GM19351 (cell line): ENCODE data around the gene FFAR3.
"Not testable (repeated sequence)": the region's sequence is repeated elsewhere in the genome, so short reads cannot be mapped to it uniquely, and the experiment has no call there.

Source experiments
- ATAC-seq: cut with Tn5 transposase; IDR thresholded peaks from one replicate; pipeline ENCODE4 v1.9.1; 2021; ENCODE audit warnings: mild to moderate bottlenecking, moderate library complexity; ENCODE audit not compliant: unreplicated experiment

The FFAR3 gene

DNA sequence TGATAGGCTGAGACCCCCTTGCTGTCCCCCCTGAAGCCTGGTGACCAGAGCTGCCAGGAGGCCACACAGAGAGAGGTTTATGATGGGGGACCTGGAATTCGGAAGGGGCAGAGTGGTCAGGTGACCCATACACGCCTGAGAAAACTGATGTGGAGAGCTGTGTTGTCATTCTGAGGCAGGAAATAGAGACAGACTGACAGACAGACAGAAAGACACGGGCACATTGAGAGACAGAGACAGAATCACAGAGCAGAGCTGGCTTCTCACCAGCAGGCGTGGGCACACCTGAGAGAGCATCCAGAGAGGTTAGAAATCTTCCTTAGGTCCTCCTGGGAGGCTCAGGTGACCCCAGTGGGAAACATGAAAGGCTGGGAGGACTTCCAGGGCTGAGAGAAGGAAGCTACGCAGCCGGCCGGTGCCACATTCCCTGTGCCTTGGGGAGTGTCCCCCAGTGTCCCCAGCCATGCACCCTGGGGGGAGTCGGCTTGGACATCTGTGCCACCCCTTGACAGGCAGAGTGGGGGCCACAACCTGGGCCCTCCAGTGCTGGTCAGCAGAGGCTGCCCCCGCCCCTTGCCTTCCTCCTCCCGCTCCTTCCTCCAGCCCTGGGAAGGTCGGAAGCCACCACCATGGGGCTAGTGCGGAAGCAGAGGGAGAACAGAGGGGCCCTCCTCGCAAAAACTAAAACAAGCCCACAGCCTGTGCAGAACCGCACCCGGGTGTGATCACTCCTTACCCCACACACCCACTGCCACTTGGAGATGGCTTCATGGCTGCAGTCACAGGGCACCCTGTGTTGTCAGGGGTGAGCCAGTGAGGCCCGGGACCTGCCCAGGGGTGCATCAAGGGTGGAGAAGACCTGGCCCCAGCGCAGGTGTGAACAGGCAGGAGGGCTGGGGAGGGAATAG lies 8.4 kb upstream of the FFAR3 start:
- ATAC-seq = no peak

DNA sequence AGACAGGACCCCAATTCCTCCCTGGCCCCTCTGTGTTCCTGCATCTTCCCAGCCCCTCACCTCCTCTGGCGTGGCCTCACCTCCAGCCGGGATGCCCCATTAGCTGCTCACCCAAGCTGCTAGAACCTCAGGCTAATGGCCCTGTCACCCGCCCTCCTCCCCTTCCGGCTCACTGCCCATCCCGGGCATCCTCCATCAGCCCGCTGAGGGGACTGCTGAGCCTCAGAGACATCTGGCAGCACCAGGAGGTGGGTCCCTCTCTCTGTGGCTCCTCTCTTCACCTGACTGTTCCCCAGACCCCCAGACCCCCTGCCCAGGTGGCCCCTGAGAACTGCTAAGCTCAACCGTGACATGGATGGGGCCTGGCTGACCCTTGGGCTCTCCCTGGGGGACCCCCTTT lies 7.7 kb upstream of the FFAR3 start:
- ATAC-seq = no peak

DNA sequence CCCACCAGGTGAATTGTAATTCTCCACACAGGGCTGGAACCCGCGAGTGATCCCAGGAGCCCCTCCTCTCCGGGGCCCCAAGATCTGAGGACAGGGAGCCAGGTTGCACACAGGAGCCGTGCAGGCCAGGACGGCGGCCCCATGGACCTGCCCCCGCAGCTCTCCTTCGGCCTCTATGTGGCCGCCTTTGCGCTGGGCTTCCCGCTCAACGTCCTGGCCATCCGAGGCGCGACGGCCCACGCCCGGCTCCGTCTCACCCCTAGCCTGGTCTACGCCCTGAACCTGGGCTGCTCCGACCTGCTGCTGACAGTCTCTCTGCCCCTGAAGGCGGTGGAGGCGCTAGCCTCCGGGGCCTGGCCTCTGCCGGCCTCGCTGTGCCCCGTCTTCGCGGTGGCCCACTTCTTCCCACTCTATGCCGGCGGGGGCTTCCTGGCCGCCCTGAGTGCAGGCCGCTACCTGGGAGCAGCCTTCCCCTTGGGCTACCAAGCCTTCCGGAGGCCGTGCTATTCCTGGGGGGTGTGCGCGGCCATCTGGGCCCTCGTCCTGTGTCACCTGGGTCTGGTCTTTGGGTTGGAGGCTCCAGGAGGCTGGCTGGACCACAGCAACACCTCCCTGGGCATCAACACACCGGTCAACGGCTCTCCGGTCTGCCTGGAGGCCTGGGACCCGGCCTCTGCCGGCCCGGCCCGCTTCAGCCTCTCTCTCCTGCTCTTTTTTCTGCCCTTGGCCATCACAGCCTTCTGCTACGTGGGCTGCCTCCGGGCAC lies 6.7 kb upstream of the FFAR3 start:
- ATAC-seq = no peak

DNA sequence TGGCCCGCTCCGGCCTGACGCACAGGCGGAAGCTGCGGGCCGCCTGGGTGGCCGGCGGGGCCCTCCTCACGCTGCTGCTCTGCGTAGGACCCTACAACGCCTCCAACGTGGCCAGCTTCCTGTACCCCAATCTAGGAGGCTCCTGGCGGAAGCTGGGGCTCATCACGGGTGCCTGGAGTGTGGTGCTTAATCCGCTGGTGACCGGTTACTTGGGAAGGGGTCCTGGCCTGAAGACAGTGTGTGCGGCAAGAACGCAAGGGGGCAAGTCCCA lies 6.1 kb upstream of the FFAR3 start:
- ATAC-seq = no peak

DNA sequence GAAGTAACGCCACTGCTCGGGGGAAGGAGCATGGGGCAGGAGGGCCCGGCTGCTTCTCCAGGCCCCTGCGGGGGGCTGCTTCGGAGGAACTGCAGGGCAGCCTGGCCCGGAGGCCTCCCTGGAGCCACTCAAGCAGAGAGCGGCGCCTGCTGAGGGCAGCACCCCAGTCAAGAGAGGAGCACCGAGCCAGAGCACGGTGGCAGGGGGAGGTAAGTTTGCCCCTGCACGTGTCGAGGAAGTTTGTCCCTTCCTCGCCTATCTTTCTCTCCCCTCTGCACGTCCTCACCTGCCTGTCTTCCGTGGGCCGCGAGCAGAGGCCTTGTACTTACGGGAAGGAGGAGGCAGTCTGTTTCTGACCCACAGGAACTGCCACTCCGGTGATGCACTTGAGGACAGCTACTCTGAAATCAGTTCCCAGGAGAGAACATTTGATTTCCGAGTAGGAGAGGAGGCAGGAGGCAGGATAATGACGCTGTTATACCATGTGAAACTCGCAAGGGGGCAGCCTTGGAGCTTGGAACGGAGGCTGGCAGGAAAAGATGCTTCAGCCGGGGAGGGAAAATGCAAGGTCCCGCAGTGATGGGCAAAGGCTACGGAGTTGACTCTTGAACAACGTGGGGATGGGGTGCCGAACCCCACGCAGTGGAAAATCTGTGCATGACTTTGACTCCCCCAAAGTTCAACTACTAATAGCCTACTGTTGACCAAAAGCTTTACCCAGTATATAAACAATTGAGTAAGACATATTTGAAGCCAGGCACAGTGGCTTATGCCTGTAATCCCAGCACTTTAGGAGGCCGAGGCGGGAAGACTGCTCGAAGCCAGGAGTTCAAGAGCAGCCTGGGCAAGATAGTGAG lies 5.6 kb upstream of the FFAR3 start:
- ATAC-seq = no peak

DNA sequence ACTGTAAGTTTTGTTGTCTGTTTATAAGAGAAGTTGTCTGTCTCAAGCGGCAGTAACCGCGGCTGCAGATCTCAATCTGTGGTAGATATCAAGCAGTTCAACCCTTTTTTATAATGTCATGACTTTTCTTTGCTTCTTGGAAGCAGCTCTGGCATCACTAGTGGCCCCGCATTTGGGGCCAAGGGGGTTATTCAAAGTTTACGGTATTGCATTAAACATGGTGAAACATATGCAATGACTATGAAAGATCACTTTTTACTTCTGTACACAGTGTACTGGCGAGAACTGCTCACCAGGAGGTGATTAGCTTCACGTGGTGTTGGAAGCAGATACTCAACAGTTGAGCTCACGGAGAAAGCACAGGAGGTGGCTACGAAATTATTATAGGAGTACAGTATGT lies 4.6 kb upstream of the FFAR3 start:
- no peak for ATAC-seq

DNA sequence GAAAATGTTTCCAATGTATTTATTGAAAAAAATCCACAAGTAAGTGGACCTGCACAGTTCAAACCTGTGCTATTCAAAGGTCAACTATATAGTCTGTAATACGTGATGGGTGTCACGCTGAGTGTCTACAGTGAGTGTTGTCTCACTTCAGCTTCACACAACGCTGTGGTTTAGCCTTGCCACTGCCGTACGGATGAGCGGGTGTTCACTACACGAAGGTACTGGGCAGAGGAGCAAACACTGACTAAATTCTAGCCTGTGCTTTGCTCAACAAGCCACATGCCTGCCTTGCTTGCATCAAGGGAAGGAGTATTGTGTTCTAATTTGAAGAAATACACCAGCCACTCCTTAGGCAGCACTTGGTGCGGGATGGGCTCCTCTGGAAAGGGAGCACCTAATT lies 3.4 kb upstream of the FFAR3 start:
- no peak for ATAC-seq

DNA sequence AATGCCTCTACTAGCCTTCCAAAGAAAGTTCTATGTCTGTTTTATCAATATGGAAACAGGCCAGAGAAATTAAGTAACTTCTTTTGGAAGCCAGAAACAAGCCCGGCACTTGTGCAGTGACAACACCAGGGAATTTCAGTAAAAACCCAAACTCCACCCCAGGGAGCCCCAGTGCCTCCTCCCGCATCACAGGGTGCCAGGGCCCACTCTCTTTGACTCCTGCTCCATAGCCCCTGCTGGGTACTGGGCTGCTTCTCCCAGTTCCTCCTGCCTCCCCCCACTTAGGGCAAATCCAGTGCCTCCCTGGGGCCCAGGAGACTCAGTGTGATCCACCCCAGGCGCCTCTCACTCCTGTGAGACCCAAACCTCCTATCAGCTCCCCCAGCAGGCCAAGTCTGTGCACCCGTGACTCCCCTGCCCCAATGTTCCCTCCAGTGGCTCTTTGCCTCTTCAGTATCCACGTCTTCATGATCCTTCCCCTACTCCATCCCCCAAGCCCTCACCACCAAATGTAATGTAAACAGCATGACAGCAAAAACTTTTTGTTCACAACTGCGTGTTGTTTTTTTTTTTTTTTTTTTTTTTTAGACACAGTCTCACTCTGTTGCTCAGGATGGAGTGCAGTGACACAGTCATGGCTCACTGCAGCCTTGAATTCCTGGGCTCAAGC lies 2.3 kb upstream of the FFAR3 start:
- no peak for ATAC-seq

DNA sequence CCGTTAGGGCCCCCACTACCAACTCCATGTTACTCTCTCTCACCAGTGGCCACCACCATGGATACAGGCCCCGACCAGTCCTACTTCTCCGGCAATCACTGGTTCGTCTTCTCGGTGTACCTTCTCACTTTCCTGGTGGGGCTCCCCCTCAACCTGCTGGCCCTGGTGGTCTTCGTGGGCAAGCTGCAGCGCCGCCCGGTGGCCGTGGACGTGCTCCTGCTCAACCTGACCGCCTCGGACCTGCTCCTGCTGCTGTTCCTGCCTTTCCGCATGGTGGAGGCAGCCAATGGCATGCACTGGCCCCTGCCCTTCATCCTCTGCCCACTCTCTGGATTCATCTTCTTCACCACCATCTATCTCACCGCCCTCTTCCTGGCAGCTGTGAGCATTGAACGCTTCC lies 574 bp downstream of the FFAR3 start:
- not testable (repeated sequence) for ATAC-seq

DNA sequence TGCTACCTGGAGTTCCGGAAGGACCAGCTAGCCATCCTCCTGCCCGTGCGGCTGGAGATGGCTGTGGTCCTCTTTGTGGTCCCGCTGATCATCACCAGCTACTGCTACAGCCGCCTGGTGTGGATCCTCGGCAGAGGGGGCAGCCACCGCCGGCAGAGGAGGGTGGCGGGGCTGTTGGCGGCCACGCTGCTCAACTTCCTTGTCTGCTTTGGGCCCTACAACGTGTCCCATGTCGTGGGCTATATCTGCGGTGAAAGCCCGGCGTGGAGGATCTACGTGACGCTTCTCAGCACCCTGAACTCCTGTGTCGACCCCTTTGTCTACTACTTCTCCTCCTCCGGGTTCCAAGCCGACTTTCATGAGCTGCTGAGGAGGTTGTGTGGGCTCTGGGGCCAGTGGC lies 1.1 kb downstream of the FFAR3 start:
- not testable (repeated sequence) for ATAC-seq

DNA sequence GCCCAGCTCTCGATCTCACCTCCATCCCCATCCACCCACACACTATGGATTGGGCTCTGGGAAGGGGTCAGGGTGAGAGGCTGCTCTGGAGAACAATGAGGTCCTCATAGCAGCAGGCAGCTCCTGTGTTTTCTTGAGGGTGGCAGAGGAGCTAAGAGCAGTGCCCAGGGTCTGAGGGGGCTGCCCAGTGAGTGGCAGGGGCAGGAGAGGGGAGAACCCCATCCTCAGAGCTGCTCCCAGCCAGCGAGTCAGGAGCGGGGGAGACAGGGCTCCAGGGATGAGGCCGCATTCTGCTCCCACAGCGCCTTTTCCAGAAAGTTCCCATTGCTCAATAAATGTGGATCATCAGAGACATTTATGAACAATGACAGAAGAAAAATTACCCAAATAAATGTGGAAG lies 1.8 kb downstream of the FFAR3 start:
- ATAC-seq = not testable (repeated sequence)

DNA sequence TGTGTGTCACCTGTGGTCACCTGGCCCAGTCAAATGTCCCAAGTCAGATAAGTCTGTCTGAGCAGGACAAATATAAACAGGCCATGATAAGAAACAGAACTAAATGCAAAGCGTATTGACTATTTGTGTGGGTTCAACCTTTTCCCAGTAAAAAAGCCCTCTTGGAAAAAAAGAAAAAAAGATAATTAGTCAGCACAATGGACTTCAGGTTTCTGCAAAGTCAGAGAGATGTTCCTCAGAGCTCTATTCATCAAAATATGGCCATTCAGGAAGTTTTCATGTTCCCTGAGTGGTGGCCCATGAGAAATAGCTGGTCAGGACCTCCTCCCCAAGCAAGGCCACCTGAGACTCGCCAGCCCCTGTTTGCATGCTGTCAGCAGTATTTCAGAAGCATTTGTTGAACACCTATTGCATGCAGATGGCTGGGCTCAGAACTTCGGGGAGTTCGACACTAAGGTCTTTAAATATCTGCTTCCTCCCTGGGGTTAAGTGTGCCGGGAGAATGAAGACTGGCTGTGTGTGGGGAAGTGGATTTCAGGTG lies 2.7 kb downstream of the FFAR3 start:
- no peak for ATAC-seq

DNA sequence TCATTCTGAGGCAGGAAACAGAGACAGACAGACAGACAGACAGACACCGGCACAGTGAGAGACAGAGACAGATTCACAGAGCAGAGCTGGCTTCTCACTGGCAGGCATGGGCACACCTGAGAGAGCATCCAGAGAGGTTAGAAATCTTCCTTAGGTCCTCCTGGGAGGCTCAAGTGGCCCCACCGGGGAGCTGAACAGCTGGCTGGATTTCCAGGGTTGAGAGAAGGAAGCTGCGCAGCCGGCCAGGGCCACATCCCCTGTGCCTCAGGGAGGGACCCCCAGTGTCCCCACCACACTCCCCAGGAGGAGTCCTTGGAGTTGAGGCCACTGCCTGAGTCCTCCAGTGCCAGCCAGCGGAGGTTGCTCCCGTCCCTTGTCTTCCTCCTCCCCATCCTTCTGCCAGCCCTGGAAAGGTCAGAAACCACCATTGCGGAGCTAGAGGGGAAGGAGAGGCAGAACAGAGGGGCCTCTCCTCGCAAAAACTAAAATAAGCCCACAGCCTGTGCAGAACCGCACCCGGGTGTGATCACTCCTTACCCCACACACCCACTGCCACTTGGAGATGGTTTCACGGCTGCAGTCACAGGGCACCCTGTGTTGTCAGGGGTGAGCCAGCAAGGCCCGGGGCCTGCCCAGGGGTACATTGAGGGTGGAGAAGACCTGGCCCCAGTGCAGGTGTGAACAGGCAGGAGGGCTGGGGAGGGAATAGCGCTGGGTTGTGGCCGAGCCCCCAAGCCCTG lies 4.2 kb downstream of the FFAR3 start:
- no peak for ATAC-seq

DNA sequence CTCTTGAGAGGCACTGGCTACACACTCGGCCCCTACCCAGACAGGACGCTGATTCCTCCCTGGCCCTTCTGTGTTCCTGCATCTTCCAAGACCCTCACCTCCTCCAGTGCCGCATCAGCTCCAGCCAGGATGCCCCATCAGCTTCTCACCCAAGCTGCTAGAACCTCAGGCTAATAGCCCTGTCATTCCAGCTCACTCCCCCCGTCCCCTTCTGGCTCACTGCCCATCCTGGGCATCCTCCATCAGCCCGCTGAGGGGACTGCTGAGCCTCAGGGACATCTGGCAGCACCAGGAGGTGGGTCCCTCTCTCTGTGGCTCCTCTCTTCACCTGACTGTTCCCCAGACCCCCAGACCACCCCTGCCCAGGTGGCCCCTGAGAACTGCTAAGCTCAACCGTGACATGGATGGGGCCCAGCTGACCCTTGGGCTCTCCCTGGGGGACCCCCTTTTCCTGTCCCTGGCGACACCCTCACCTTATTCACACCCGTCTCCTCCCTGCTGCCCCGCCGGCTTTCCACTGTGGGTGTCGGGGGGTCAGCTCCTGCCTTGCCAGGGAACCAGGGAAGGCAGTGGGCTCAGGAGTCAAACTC lies 4.8 kb downstream of the FFAR3 start:
- no peak for ATAC-seq

DNA sequence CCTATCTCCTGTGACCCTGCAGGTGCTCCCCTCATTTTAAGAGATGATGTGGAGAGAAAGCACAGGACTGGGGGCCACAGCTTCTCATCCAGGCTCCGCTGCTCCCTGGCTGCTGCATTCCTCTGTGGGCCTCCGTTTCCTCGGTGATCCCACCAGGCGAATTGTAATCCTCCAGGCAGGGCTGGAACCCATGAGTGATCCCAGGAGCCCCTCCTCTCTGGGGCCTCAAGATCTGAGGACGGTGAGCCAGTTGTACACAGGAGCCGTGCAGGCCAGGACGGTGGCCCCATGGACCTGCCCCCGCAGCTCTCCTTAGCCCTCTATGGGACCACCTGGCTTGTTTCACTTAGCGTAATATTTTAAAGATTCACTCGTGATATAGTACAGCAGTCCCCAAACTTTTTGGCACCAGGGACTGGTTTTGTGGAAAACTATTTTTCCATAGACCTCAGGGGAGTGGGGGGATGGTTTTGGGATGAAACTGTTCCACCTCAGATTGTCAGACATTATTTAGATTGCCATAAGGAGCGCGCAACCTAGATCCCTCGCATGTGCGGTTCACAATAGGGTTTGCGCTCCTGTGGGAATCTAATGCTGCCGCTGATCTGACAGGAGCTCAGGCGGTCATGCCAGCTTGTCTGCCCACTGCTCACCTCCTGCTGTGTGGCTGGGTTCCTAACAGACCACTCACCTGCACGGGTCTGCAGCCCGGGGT lies 5.6 kb downstream of the FFAR3 start:
- no peak for ATAC-seq

DNA sequence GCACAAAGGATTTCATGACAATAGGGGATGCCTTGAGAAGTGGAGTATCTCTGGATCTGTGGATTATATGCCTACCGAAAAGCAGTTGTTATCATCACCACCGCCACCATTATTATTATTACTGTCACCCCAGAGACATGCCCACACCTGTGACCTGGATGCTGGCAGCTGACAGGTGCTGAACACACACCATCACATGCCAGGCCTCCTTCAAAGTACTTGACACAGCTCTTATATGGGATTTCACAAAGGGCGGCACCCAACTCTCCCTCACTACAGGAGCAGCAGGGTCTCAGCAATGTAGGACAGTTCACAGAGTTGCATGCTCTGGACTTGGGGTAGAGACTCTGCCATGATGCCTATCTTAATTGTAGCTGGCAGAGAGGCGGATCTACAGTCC lies 7.0 kb downstream of the FFAR3 start:
- ATAC-seq = no peak

DNA sequence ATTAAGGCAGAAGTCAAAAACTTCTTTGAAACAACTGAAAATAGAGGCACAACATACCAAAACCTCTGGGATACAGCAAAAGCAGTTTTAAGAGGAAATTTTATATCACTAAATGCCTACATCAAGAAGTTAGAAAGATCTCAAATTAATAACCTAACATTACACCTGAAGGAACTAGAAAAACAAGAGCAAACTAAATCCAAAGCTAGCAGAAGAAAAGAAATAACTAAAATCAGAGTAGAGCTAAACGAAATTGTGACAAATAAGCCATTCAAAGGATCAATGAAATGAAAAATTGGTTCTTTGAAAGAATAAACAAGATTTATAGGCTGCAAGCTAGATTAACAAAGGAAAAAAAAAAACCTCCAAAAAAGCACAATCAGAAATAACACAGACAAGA lies 10.1 kb downstream of the FFAR3 start:
- no peak for ATAC-seq

DNA sequence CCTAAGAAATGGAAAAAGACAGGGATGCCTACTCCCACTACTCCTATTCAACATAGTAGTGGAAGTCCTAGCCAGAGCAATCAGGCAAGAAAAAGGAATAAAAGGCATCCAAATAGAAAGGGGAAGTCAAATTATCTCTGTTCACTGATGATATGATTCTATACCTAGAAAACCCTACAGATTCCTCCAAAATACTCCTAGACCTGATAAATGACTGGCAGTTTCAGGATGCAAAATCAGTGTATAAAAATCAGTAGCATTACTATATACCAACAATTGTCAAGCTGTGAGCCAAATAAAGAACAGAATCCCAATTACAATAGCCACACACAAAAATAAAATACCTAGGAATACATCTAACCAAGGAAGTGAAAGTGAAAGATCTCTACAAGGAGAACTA lies 11.3 kb downstream of the FFAR3 start:
- ATAC-seq = no peak

DNA sequence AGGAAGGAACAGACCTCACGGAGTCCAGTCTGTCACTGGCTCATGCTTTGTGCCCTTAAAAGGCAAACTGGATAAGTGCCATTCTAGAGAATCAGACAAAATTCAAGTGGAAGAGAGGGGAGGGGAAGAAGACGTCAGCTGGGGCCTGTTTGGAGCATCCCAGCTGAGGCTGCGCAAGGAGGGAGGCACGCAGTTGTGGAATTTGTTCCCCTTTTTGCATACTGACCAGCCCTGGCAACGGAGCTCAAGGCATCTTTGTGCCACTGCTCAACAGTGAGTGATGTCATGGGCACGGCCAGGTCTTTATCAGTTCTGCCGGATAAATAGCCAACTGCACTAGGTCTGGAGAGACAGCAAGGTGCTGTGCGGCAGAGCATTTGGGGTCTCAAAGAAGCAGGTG lies 12.5 kb downstream of the FFAR3 start, which contains the start of gene GPR42:
GPR42 (plus strand) TSS at position 347 of the 400 bp plus-strand sequence. CDS start 292 bp downstream, outside the sequence.
- ATAC-seq = no peak
